Measurements from ENCODE around the gene MFF.

The MFF gene

GRCh38 chr2:227370092-227370491 is 45.0 kb downstream of the MFF start:
- no peak for TF ChIP-seq CTCF (IDR thresholded peaks at IDR 0.05; ENCODE audit: extremely low read depth, insufficient read depth, missing control alignments)
- no peak for DNase-seq (ENCODE audit: low spot score)
- in situ Hi-C loops (cut with MboI; ENCODE audit: low pct_unique_long_range_greater_than_20kb, low sequenced_read_pairs, unreplicated experiment): no loop called here

DNA sequence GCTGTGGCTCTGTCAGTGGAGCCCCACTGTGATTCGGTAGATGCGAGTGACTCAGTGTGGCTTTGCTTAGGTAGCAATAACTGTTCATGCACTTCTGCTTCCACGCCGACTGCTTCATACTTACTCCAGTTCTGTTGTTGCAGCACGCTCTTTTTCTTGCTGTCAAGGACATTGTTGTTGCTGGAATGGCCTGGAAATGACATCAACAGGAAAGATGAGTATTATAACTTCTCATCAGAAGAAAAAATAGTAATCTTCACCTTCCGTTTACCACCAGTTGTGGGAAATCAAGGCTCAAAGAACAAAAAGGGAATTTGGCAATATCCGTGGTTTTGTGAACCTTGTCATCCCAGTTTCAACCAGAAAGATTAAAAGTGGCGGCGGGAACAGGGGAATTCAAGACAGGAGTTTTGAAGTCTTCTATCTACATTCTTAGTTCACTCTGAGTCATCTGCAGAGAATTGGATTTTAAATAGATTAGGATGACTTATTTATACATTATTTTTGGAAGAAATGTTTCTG is 45.8 kb downstream of the MFF start:
- no peak for TF ChIP-seq CTCF (IDR thresholded peaks at IDR 0.05; ENCODE audit: extremely low read depth, insufficient read depth, missing control alignments)
- in situ Hi-C loops (cut with MboI; ENCODE audit: low pct_unique_long_range_greater_than_20kb, low sequenced_read_pairs, unreplicated experiment): no loop called here
- DNase-seq (ENCODE audit: low spot score): no peak

DNA sequence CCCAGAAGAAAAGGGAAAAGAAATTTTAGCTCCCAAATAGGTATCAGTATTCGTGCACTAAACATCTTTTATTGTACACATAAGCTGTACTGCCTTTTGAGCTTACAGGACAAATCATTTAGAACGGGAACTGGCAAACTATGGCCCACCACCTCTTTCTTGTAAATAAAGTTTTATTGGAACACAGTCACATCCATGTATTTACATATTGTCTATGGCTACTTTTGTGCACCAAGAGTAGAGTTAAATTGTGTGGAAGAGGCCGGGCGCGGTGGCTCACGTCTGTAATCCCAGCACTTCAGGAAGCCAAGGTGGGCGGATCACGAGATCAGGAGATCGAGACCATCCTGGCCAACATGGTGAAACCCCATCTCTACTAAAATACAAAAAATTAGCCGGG is 48.3 kb downstream of the MFF start:
- in situ Hi-C loops (cut with MboI; ENCODE audit: low pct_unique_long_range_greater_than_20kb, low sequenced_read_pairs, unreplicated experiment): no loop called here
- TF ChIP-seq CTCF (IDR thresholded peaks at IDR 0.05; ENCODE audit: extremely low read depth, insufficient read depth, missing control alignments): no peak
- DNase-seq (ENCODE audit: low spot score): no peak

GRCh38 chr2:227374158-227374557 is 49.1 kb downstream of the MFF start:
- DNase-seq (ENCODE audit: low spot score): no peak
- in situ Hi-C loops (cut with MboI; ENCODE audit: low pct_unique_long_range_greater_than_20kb, low sequenced_read_pairs, unreplicated experiment): no loop called here
- TF ChIP-seq CTCF (IDR thresholded peaks at IDR 0.05; ENCODE audit: extremely low read depth, insufficient read depth, missing control alignments): no peak

GRCh38 chr2:227376656-227377396 is 51.8 kb downstream of the MFF start:
- no peak for DNase-seq (ENCODE audit: low spot score)
- no peak for TF ChIP-seq CTCF (IDR thresholded peaks at IDR 0.05; ENCODE audit: extremely low read depth, insufficient read depth, missing control alignments)
- in situ Hi-C loops (cut with MboI; ENCODE audit: low pct_unique_long_range_greater_than_20kb, low sequenced_read_pairs, unreplicated experiment): no loop called here

DNA sequence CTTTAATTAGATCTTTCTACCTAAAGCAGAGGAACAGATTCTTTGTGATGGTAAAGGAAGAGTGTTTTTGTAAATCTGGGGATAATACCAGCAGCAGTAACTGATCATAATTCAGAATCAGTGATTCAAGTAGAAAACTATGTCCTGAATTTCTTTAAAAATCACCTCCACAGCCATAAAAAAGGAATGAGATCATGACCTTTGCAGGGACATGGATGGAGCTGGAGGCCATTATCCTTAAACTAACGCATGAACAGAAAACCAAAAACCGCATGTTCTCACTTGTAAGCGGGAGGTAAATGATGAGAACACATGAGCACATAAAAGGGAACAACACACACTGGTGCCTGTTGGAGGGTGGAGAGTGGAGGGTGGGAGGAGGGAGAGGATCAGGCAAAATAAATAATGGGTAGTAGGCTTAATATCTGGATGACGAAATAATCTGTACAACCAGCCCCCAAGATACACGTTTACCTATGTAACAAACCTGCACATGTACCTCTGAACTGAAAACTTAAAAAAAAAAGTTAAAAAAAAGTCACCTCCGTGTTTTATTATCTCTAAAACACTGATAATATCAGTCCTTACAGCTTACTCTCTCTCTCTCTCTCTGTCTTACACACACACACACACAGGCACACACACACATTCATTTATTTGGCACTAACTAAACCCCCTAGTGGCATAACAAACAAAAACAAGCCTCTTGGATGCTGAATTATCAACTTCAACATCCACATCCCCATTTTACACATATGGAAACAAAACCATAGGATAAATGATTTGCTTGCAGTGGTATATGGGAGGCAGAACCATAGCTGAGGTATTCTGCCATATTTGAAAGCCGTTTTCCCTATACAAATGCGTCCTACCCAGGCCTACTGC is 52.7 kb downstream of the MFF start:
- in situ Hi-C loops (cut with MboI; ENCODE audit: low pct_unique_long_range_greater_than_20kb, low sequenced_read_pairs, unreplicated experiment): no loop called here
- DNase-seq (ENCODE audit: low spot score): no peak
- TF ChIP-seq CTCF (IDR thresholded peaks at IDR 0.05; ENCODE audit: extremely low read depth, insufficient read depth, missing control alignments): no peak

Data from GM13977 (cell line).